SK-N-SH (cell line): Measurements from ENCODE around the gene NOTCH2. TPM values are rescaled to one million over a fixed set of nuclear protein-coding genes. Genes with fewer than 3 reads are reported as not detected.
A peak's percentile ranks its signal among the peaks of the same experiment; 100 is the strongest.

Experiments
- CTCF ChIP-seq: fragments of 200-600 bp; sonication (generic); IDR thresholded peaks from 2 replicates; pipeline ENCODE4 v1.6.1; 2017; ENCODE audit warnings: antibody characterized with exemption, mild to moderate bottlenecking, moderate library complexity
- ELF1 ChIP-seq: IDR thresholded peaks from 2 replicates; pipeline ENCODE4 v1.4.0; 2012
- EP300 ChIP-seq, 2 experiments: IDR thresholded peaks; 2 replicates each; pipeline versions ENCODE4 v1.4.0 to v1.6.1; 2012; ENCODE audit warnings: borderline replicate concordance in 1 of 2, low read depth in 1 of 2, low read length in 1 of 2
- FOXJ3 ChIP-seq: sonication (generic); formaldehyde crosslinking; IDR thresholded peaks from 2 replicates; pipeline ENCODE4 v1.5.1; 2020; ENCODE audit warnings: mild to moderate bottlenecking, missing genetic modification reagents
- GABPA ChIP-seq: IDR thresholded peaks from 2 replicates; pipeline ENCODE4 v1.4.0; 2012; ENCODE audit warnings: low read depth, mild to moderate bottlenecking
- MXI1 ChIP-seq: IDR thresholded peaks from 2 replicates; pipeline ENCODE4 v1.6.1; 2012; ENCODE audit warnings: mild to moderate bottlenecking, low read depth, low read length, improper control_type of control experiment
- NRF1 ChIP-seq: IDR thresholded peaks from 2 replicates; pipeline ENCODE4 v1.6.1; 2012; ENCODE audit warnings: low read depth, mild to moderate bottlenecking, low read length
- POLR2AphosphoS5 ChIP-seq: IDR thresholded peaks from 2 replicates; pipeline ENCODE4 v1.6.1; 2012; ENCODE audit warnings: low read depth, low read length
- REST ChIP-seq: IDR thresholded peaks from 2 replicates; pipeline ENCODE4 v1.6.1; 2012; ENCODE audit warnings: mild to moderate bottlenecking, low read depth, low read length, moderate library complexity
- RXRA ChIP-seq: IDR thresholded peaks from 2 replicates; pipeline ENCODE4 v1.4.0; 2012; ENCODE audit warnings: low read depth, mild to moderate bottlenecking, borderline replicate concordance
- SIN3A ChIP-seq: IDR thresholded peaks from 2 replicates; pipeline ENCODE4 v1.6.1; 2012; ENCODE audit warnings: low read depth, mild to moderate bottlenecking, low read length, moderate library complexity, borderline replicate concordance
- TCF12 ChIP-seq: IDR thresholded peaks from 2 replicates; pipeline ENCODE4 v1.4.0; 2012
- TEAD4 ChIP-seq: IDR thresholded peaks from 2 replicates; pipeline ENCODE4 v1.4.0; 2012; ENCODE audit warnings: mild to moderate bottlenecking, borderline replicate concordance; ENCODE audit not compliant: insufficient read depth
- USF1 ChIP-seq: IDR thresholded peaks from 2 replicates; pipeline ENCODE4 v1.4.0; 2012; ENCODE audit warnings: low read depth, borderline replicate concordance
- YY1 ChIP-seq: IDR thresholded peaks from 2 replicates; pipeline ENCODE4 v1.4.0; 2012; ENCODE audit warnings: low read depth, mild to moderate bottlenecking
- polyA plus RNA-seq, 3 experiments: library from polyadenylated mRNA; depleted of rRNA; stranded (reverse); fragments of >200 nt; gene quantifications; 2 replicates each; pipeline ENCODE4 v1.2.3, GENCODE V29; 2012

NOTCH2 gene
- polyA plus RNA-seq, 1 of the 3 experiments (the other 2 are of a cell fraction): 23.0 TPM

GRCh38 chr1:119981986-119982815, 87.3 kb downstream of the NOTCH2 start (continued):
- TF ChIP-seq USF1: no peak
- TF ChIP-seq MXI1: no peak
- TF ChIP-seq REST: no peak
- peak; percentile 69 for TF ChIP-seq TCF12
- no peak for TF ChIP-seq FOXJ3 (CRISPR knock-in tag)
- no peak for TF ChIP-seq NRF1
- no peak for TF ChIP-seq YY1
- TF ChIP-seq EP300 (IDR thresholded peaks at IDR 0.05; ENCODE audit: borderline replicate concordance in 1 of 2, low read depth in 1 of 2, low read length in 1 of 2): peak in 1 of 2 experiments; percentile 32; a peak in 1 of 4 replicates
- no peak for TF ChIP-seq TEAD4
- 0 out of 2 replicates have a peak, but pooled peaks have one; percentile 30 for TF ChIP-seq SIN3A
- TF ChIP-seq CTCF: no peak
- TF ChIP-seq GABPA: no peak
- TF ChIP-seq ELF1: no peak
- 0 out of 2 replicates have a peak, but pooled peaks have one; percentile 7 for TF ChIP-seq RXRA
- no peak for TF ChIP-seq POLR2AphosphoS5
- TF ChIP-seq, all 33 proteins: peak for 6
